Measurements from ENCODE around the gene F9. TPM values are rescaled to one million over a fixed set of nuclear protein-coding genes. Genes with fewer than 3 reads are reported as not detected.

Gene F9
- total and polyA plus RNA-seq, 7 donors = not detected

- no peaks in the 10 kb centered on the region for H3K9me3 ChIP-seq
- intact Hi-C loops (cut with DNase I) = no loop called here
- no peak overlapping the region for H3K4me3 ChIP-seq
- no peaks in the 10 kb centered on the region for H3K4me1 ChIP-seq
- DNase-seq = no peak
- TF ChIP-seq POLR2AphosphoS5 (IDR thresholded peaks at IDR 0.05) (no peak), CTCF (IDR thresholded peaks at IDR 0.05) (no peak), EP300 (IDR thresholded peaks at IDR 0.05) (no peak), POLR2A (IDR thresholded peaks at IDR 0.05) (no peak)
- H3K27ac ChIP-seq = no peak overlapping the region
- no peaks in the 10 kb centered on the region for H3K27me3 ChIP-seq
- WGBS, 2 donors = 76 to 79% methylated on average over 26 of the region's 26 CpGs
- no peaks in the 10 kb centered on the region for H3K36me3 ChIP-seq
Measured at GRCh38 chrX:139554991-139555675, 24.6 kb downstream of the F9 start.

DNA sequence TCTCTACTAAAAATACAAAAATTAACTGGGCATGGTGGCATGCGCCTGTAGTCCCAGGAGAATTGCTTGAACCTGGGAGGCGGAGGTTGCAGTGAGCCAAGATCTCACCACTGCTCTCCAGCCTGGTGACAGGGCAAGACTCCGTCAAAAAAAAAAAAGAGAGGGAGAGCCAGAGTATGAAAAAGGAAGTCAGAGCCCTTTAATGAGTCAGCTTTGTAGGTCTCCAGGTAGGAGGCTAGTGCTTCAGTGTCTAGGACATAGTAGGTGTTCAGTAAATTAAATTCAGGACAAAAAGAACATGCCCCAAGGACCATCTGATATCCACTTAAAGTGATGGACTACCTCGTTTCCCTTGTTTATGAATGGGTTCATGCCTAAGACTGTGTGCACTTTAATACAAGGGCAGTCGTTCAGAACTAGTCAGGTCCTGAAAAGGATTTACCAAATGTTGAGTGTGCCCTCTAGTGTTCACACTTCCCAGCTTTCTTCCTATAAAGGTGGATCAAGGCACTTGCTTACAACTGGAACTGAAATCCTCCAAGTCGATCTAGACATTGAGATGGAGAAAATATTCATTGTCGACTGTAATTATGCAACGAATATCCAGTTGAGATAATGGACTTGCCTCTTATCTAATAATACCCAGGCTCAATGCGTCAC, 29.0 kb downstream of the F9 start:
- Histone ChIP-seq H3K9me3 (no peaks in the 10 kb centered on the region), H3K4me3 (no peak overlapping the region), H3K4me1 (no peaks in the 10 kb centered on the region), H3K36me3 (no peaks in the 10 kb centered on the region), H3K27me3 (no peaks in the 10 kb centered on the region), H3K27ac (no peak overlapping the region)
- intact Hi-C loops (cut with DNase I) = loop anchor here (2.0 kb wide), 1 partner anchor 785 kb away; no protein-coding TSS in a partner anchor
- DNase-seq = no peak
- 32% methylated on average over 9 of the region's 9 CpGs for WGBS, 2 donors
- no peak for TF ChIP-seq EP300 (IDR thresholded peaks at IDR 0.05)
- TF ChIP-seq CTCF (IDR thresholded peaks at IDR 0.05) = peak in 2 of 4 experiments; percentile 9 to 37
- no peak for TF ChIP-seq POLR2AphosphoS5 (IDR thresholded peaks at IDR 0.05)
- no peak for TF ChIP-seq POLR2A (IDR thresholded peaks at IDR 0.05)

- Histone ChIP-seq H3K9me3 (no peaks in the 10 kb centered on the region), H3K27me3 (no peaks in the 10 kb centered on the region), H3K36me3 (no peaks in the 10 kb centered on the region), H3K4me1 (no peaks in the 10 kb centered on the region), H3K4me3 (no peak overlapping the region), H3K27ac (no peak overlapping the region)
- DNase-seq = no peak
- TF ChIP-seq POLR2A (IDR thresholded peaks at IDR 0.05) = no peak
- intact Hi-C loops (cut with DNase I) = loop anchor here (2.0 kb wide), 1 partner anchor 785 kb away; no protein-coding TSS in a partner anchor
Measured at GRCh38 chrX:139560221-139560620, 29.7 kb downstream of the F9 start.

DNA sequence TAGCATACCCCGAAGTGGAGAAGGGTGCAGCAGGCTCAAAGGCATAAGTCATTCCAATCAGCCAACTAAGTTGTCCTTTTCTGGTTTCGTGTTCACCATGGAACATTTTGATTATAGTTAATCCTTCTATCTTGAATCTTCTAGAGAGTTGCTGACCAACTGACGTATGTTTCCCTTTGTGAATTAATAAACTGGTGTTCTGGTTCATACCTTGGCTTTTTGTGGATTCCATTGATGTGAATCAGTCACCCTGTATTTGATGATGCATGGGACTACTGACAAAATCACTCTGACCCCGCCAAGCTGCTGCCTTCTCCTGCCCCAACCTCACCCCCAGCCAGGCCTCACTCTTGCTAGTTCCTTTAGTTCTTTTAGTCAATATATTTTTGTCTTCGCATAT, 32.7 kb downstream of the F9 start:
- Histone ChIP-seq H3K27ac (no peak overlapping the region), H3K27me3 (no peaks in the 10 kb centered on the region), H3K9me3 (no peaks in the 10 kb centered on the region), H3K4me3 (no peak overlapping the region), H3K36me3 (no peaks in the 10 kb centered on the region), H3K4me1 (no peaks in the 10 kb centered on the region)
- DNase-seq = no peak
- no peak for TF ChIP-seq EP300 (IDR thresholded peaks at IDR 0.05)
- no peak for TF ChIP-seq POLR2AphosphoS5 (IDR thresholded peaks at IDR 0.05)
- TF ChIP-seq POLR2A (IDR thresholded peaks at IDR 0.05) = no peak
- no peak for TF ChIP-seq CTCF (IDR thresholded peaks at IDR 0.05)
- WGBS, 2 donors = 80 to 94% methylated on average over 5 of the region's 5 CpGs
- intact Hi-C loops (cut with DNase I) = no loop called here

DNA sequence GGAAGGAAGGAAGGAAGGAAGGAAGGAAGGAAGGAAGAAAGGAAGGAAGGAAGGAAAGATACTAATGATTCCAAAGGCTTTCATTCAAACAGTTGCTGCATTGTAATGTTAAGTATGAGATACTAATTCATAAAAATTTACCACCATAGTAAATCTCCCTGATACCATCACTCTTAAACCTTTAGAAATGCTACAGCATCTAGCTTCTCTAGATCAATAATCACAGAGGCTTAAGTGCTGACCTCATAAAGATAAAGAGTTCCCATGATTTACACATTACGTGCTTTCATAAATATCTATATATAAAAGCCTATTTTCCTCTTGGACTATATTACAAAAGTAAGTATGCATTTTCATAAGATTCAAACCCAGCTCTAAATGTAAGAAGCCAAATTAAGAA, 36.4 kb downstream of the F9 start:
- H3K27ac ChIP-seq = no peak overlapping the region
- H3K27me3 ChIP-seq = no peaks in the 10 kb centered on the region
- no peak for TF ChIP-seq EP300 (IDR thresholded peaks at IDR 0.05)
- TF ChIP-seq POLR2A (IDR thresholded peaks at IDR 0.05) = no peak
- TF ChIP-seq CTCF (IDR thresholded peaks at IDR 0.05) = no peak
- TF ChIP-seq POLR2AphosphoS5 (IDR thresholded peaks at IDR 0.05) = no peak
- H3K9me3 ChIP-seq = no peaks in the 10 kb centered on the region
- H3K4me3 ChIP-seq = no peak overlapping the region
- intact Hi-C loops (cut with DNase I) = no loop called here
- DNase-seq = no peak
- H3K4me1 ChIP-seq = no peaks in the 10 kb centered on the region
- 45 to 79% methylated on average over 1 of the region's 1 CpG for WGBS, 2 donors
- no peaks in the 10 kb centered on the region for H3K36me3 ChIP-seq

Measured in sigmoid colon (tissue), 7 donors.